ENCODE measurements around the gene CPXM1. TPM values are rescaled to one million over a fixed set of nuclear protein-coding genes. Genes with fewer than 3 reads are reported as not detected.

The CPXM1 gene
- total and polyA plus RNA-seq, 2 experiments from 2014 or later, result 0.08 TPM; not detected in 1

GRCh38 chr20:2763186-2763585, 37.2 kb downstream of the CPXM1 start:
- no peak overlapping the region for H3K27ac ChIP-seq
- H3F3A ChIP-seq (ENCODE audit: insufficient read depth), result no peaks in the 10 kb centered on the region
- no peak for TF ChIP-seq EZH2 (IDR thresholded peaks at IDR 0.05; ENCODE audit: insufficient read depth, poor library complexity, severe bottlenecking)
- no peak for TF ChIP-seq EZH2phosphoT487 (IDR thresholded peaks at IDR 0.05; ENCODE audit: insufficient read depth, low read depth)
- no peak overlapping the region for H3K4me3 ChIP-seq
- H3K4me2 ChIP-seq (ENCODE audit: unreplicated experiment), result no peak overlapping the region
- WGBS, 2 experiments (ENCODE audit: low coverage in 1 of 2, low lambda C conversion rate in 2 of 2, missing lambda C conversion rate in 2 of 2), result 34 to 42% methylated on average over 5 of the region's 5 CpGs
- H2AFZ ChIP-seq, result no peak overlapping the region
- H4K20me1 ChIP-seq (ENCODE audit: insufficient read depth), result no peaks in the 10 kb centered on the region
- no peaks in the 10 kb centered on the region for H3K79me2 ChIP-seq (ENCODE audit: insufficient read depth)
- H3K9me3 ChIP-seq (ENCODE audit: low read depth), result no peaks in the 10 kb centered on the region
- in situ Hi-C loops (cut with MboI), result no loop called here
- peaks cover 4% of the 10 kb centered on the region; the same call in 1 of the 2 replicates for H3K4me1 ChIP-seq (ENCODE audit: insufficient read depth)
- no peaks in the 10 kb centered on the region for H3K36me3 ChIP-seq (ENCODE audit: low read depth)
- no peak overlapping the region for H3K9ac ChIP-seq
- peaks cover 65% of the 10 kb centered on the region for H3K27me3 ChIP-seq (replicated peaks; ENCODE audit: insufficient read depth)
- DNase-seq, result no peak
- H3K9me2 ChIP-seq (ENCODE audit: insufficient read depth), result no peaks in the 10 kb centered on the region

GRCh38 chr20:2762578-2763131, 37.8 kb downstream of the CPXM1 start:
- no peaks in the 10 kb centered on the region for H3K9me3 ChIP-seq (ENCODE audit: low read depth)
- WGBS, 2 experiments (ENCODE audit: low coverage in 1 of 2, low lambda C conversion rate in 2 of 2, missing lambda C conversion rate in 2 of 2), result 41 to 44% methylated on average over 2 of the region's 2 CpGs
- TF ChIP-seq EZH2phosphoT487 (IDR thresholded peaks at IDR 0.05; ENCODE audit: insufficient read depth, low read depth) (no peak), EZH2 (IDR thresholded peaks at IDR 0.05; ENCODE audit: insufficient read depth, poor library complexity, severe bottlenecking) (no peak)
- in situ Hi-C loops (cut with MboI), result no loop called here
- H3K79me2 ChIP-seq (ENCODE audit: insufficient read depth), result no peaks in the 10 kb centered on the region
- no peak overlapping the region for H3K4me2 ChIP-seq (ENCODE audit: unreplicated experiment)
- DNase-seq, result no peak
- H3F3A ChIP-seq (ENCODE audit: insufficient read depth), result no peaks in the 10 kb centered on the region
- no peaks in the 10 kb centered on the region for H3K9me2 ChIP-seq (ENCODE audit: insufficient read depth)
- H3K4me1 ChIP-seq (ENCODE audit: insufficient read depth), result no peaks in the 10 kb centered on the region
- H2AFZ ChIP-seq, result no peak overlapping the region
- H3K27ac ChIP-seq, result no peak overlapping the region
- no peak overlapping the region for H3K9ac ChIP-seq
- no peak overlapping the region for H3K4me3 ChIP-seq
- no peaks in the 10 kb centered on the region for H4K20me1 ChIP-seq (ENCODE audit: insufficient read depth)
- peaks cover 70% of the 10 kb centered on the region for H3K27me3 ChIP-seq (replicated peaks; ENCODE audit: insufficient read depth)
- no peaks in the 10 kb centered on the region for H3K36me3 ChIP-seq (ENCODE audit: low read depth)

- H3F3A ChIP-seq (ENCODE audit: insufficient read depth), result no peaks in the 10 kb centered on the region
- no peaks in the 10 kb centered on the region for H3K4me1 ChIP-seq (ENCODE audit: insufficient read depth)
- no peaks in the 10 kb centered on the region for H3K36me3 ChIP-seq (ENCODE audit: low read depth)
- no peak overlapping the region for H3K27ac ChIP-seq
- H3K27me3 ChIP-seq (replicated peaks; ENCODE audit: insufficient read depth), result peaks cover 66% of the 10 kb centered on the region
- no peak overlapping the region for H2AFZ ChIP-seq
- H3K9me3 ChIP-seq (ENCODE audit: low read depth), result no peaks in the 10 kb centered on the region
- DNase-seq, result no peak
- no peaks in the 10 kb centered on the region for H3K79me2 ChIP-seq (ENCODE audit: insufficient read depth)
- no peak overlapping the region for H3K4me3 ChIP-seq
- H3K9me2 ChIP-seq (ENCODE audit: insufficient read depth), result no peaks in the 10 kb centered on the region
- 45 to 56% methylated on average over 4 of the region's 4 CpGs for WGBS, 2 experiments (ENCODE audit: low coverage in 1 of 2, low lambda C conversion rate in 2 of 2, missing lambda C conversion rate in 2 of 2)
- H3K9ac ChIP-seq, result no peak overlapping the region
- in situ Hi-C loops (cut with MboI), result no loop called here
- no peak for TF ChIP-seq EZH2 (IDR thresholded peaks at IDR 0.05; ENCODE audit: insufficient read depth, poor library complexity, severe bottlenecking)
- TF ChIP-seq EZH2phosphoT487 (IDR thresholded peaks at IDR 0.05; ENCODE audit: insufficient read depth, low read depth), result no peak
- H3K4me2 ChIP-seq (ENCODE audit: unreplicated experiment), result no peak overlapping the region
- no peaks in the 10 kb centered on the region for H4K20me1 ChIP-seq (ENCODE audit: insufficient read depth)
Observed at GRCh38 chr20:2761885-2762284, 38.5 kb downstream of the CPXM1 start.

GRCh38 chr20:2760952-2761305, 39.5 kb downstream of the CPXM1 start:
- H3K27me3 ChIP-seq (replicated peaks; ENCODE audit: insufficient read depth), result peaks cover 63% of the 10 kb centered on the region
- DNase-seq, result no peak
- H3K9me2 ChIP-seq (ENCODE audit: insufficient read depth), result no peaks in the 10 kb centered on the region
- H2AFZ ChIP-seq, result no peak overlapping the region
- no peaks in the 10 kb centered on the region for H3K9me3 ChIP-seq (ENCODE audit: low read depth)
- no peaks in the 10 kb centered on the region; the same call in 1 of the 2 replicates for H3K4me1 ChIP-seq (ENCODE audit: insufficient read depth)
- H3K4me3 ChIP-seq, result no peak overlapping the region
- WGBS, 2 experiments (ENCODE audit: low coverage in 1 of 2, low lambda C conversion rate in 2 of 2, missing lambda C conversion rate in 2 of 2), result 88 to 98% methylated on average over 2 of the region's 2 CpGs
- no peaks in the 10 kb centered on the region for H3F3A ChIP-seq (ENCODE audit: insufficient read depth)
- H3K36me3 ChIP-seq (ENCODE audit: low read depth), result no peaks in the 10 kb centered on the region
- H3K27ac ChIP-seq, result no peak overlapping the region
- no peak for TF ChIP-seq EZH2phosphoT487 (IDR thresholded peaks at IDR 0.05; ENCODE audit: insufficient read depth, low read depth)
- TF ChIP-seq EZH2 (IDR thresholded peaks at IDR 0.05; ENCODE audit: insufficient read depth, poor library complexity, severe bottlenecking), result no peak
- H3K4me2 ChIP-seq (ENCODE audit: unreplicated experiment), result no peak overlapping the region
- no peaks in the 10 kb centered on the region for H4K20me1 ChIP-seq (ENCODE audit: insufficient read depth)
- in situ Hi-C loops (cut with MboI), result no loop called here
- no peaks in the 10 kb centered on the region for H3K79me2 ChIP-seq (ENCODE audit: insufficient read depth)
- H3K9ac ChIP-seq, result no peak overlapping the region
